SU-DHL-6 (cell line): Measurements from ENCODE around the gene ARHGAP6.

Source experiments
- H2AFZ ChIP-seq: fragments of 200-600 bp; sonication (generic); 2 replicates; pipeline ENCODE4 v1.6.1; 2014; ENCODE audit warnings: low read depth, mild to moderate bottlenecking, moderate library complexity, mixed read lengths, antibody characterized with exemption, low read length; ENCODE audit not compliant: severe bottlenecking
- H3F3A ChIP-seq: fragments of 200-600 bp; shearing (Covaris generic); 2 replicates; pipeline ENCODE4 v1.6.0; 2016; ENCODE audit warnings: antibody characterized with exemption, mild to moderate bottlenecking; ENCODE audit not compliant: insufficient read depth
- H3K27ac ChIP-seq: fragments of 200-600 bp; sonication (generic); 2 replicates; pipeline ENCODE4 v1.5.1; 2016; ENCODE audit warnings: low read depth, mild to moderate bottlenecking, low read length, moderate library complexity, mixed read lengths
- H3K27me3 ChIP-seq: fragments of 200-600 bp; sonication (generic), shearing (Covaris generic); 2 replicates; pipeline ENCODE4 v1.6.0; 2014; ENCODE audit warnings: mild to moderate bottlenecking, low read length
- H3K36me3 ChIP-seq: fragments of 200-600 bp; sonication (generic); 2 replicates; pipeline ENCODE4 v1.6.1; 2014; ENCODE audit warnings: mild to moderate bottlenecking, low read length, mixed read lengths
- H3K4me2 ChIP-seq: fragments of 300-600, 200-600 bp; shearing (Covaris generic), sonication (generic); 2 replicates; pipeline ENCODE4 v1.6.0; 2014; ENCODE audit warnings: low read length, low read depth, mild to moderate bottlenecking; ENCODE audit not compliant: poor library complexity, severe bottlenecking
- H3K4me3 ChIP-seq: fragments of 200-600 bp; sonication (generic); 2 replicates; pipeline ENCODE4 v1.5.1; 2014; ENCODE audit warnings: antibody characterized with exemption, low read length, mild to moderate bottlenecking, mixed read lengths; ENCODE audit not compliant: insufficient read depth, poor library complexity, severe bottlenecking
- H3K79me2 ChIP-seq: fragments of 200-600 bp; sonication (generic); 2 replicates; pipeline ENCODE4 v1.6.1; 2014; ENCODE audit warnings: mild to moderate bottlenecking, low read length, moderate library complexity; ENCODE audit not compliant: insufficient read depth
- H3K9ac ChIP-seq: fragments of 200-600 bp; sonication (generic); 2 replicates; pipeline ENCODE4 v1.7.0; 2014; ENCODE audit warnings: mild to moderate bottlenecking, low read length
- H3K9me2 ChIP-seq: fragments of 200-600 bp; sonication (generic); replicated peaks from 2 replicates; pipeline ENCODE4 v1.6.1; 2014; ENCODE audit warnings: low read length; ENCODE audit not compliant: insufficient read depth
- H3K9me3 ChIP-seq: fragments of 200-600 bp; sonication (generic); 2 replicates; pipeline ENCODE4 v1.6.1; 2014; ENCODE audit warnings: low read length, mixed read lengths; ENCODE audit not compliant: insufficient read depth
- H4K20me1 ChIP-seq: fragments of 200-600 bp; sonication (generic); 2 replicates; pipeline ENCODE4 v1.6.1; 2014; ENCODE audit warnings: low read depth, mild to moderate bottlenecking, antibody characterized with exemption, low read length, moderate library complexity, mixed read lengths
- CTCF ChIP-seq: fragments of 200-600 bp; sonication (generic); IDR thresholded peaks from one replicate; pipeline ENCODE4 v1.5.1; 2017; ENCODE audit warnings: antibody characterized with exemption, mild to moderate bottlenecking, low read length, moderate library complexity; ENCODE audit not compliant: insufficient read depth, poor library complexity, severe bottlenecking
- EZH2phosphoT487 ChIP-seq: fragments of 200-600 bp; sonication (generic), shearing (Covaris generic); conservative IDR thresholded peaks from 2 replicates; pipeline ENCODE4 v1.6.1; 2018; ENCODE audit warnings: mild to moderate bottlenecking, antibody characterized with exemption, low read length, moderate library complexity, mixed read lengths

The ARHGAP6 gene

GRCh38 chrX:11427453-11428071 is 238.2 kb downstream of the ARHGAP6 start:
- no peak for TF ChIP-seq CTCF
- TF ChIP-seq EZH2phosphoT487, result no peak
- no peaks in the 10 kb centered on the region for H3K79me2 ChIP-seq
- no peaks in the 10 kb centered on the region for H3K9me2 ChIP-seq
- H3K9ac ChIP-seq, result no peak overlapping the region
- H3K4me2 ChIP-seq, result no peak overlapping the region
- H4K20me1 ChIP-seq, result no peaks in the 10 kb centered on the region
- no peaks in the 10 kb centered on the region for H3F3A ChIP-seq
- H3K36me3 ChIP-seq, result no peaks in the 10 kb centered on the region
- no peaks in the 10 kb centered on the region for H3K27me3 ChIP-seq
- H3K27ac ChIP-seq, result no peak overlapping the region
- H3K4me3 ChIP-seq, result no peak overlapping the region
- H2AFZ ChIP-seq, result no peak overlapping the region
- H3K9me3 ChIP-seq, result no peaks in the 10 kb centered on the region

GRCh38 chrX:11426712-11427452 is 238.8 kb downstream of the ARHGAP6 start:
- H3K27me3 ChIP-seq, result no peaks in the 10 kb centered on the region
- H3K9me3 ChIP-seq, result no peaks in the 10 kb centered on the region
- no peaks in the 10 kb centered on the region for H4K20me1 ChIP-seq
- TF ChIP-seq CTCF, result no peak
- no peak overlapping the region for H3K27ac ChIP-seq
- H3K4me2 ChIP-seq, result no peak overlapping the region
- H3K9me2 ChIP-seq, result no peaks in the 10 kb centered on the region
- H3F3A ChIP-seq, result no peaks in the 10 kb centered on the region
- H3K79me2 ChIP-seq, result no peaks in the 10 kb centered on the region
- H3K9ac ChIP-seq, result no peak overlapping the region
- no peak overlapping the region for H2AFZ ChIP-seq
- no peaks in the 10 kb centered on the region for H3K36me3 ChIP-seq
- no peak overlapping the region for H3K4me3 ChIP-seq

GRCh38 chrX:11424903-11425674 is 240.6 kb downstream of the ARHGAP6 start:
- TF ChIP-seq CTCF (no peak), EZH2phosphoT487 (no peak)
- H3K9me2 ChIP-seq, result no peaks in the 10 kb centered on the region
- no peak overlapping the region for H3K4me2 ChIP-seq
- no peak overlapping the region for H3K9ac ChIP-seq
- H2AFZ ChIP-seq, result no peak overlapping the region
- H3F3A ChIP-seq, result no peaks in the 10 kb centered on the region
- no peaks in the 10 kb centered on the region for H3K79me2 ChIP-seq
- no peaks in the 10 kb centered on the region for H3K36me3 ChIP-seq
- H3K27ac ChIP-seq, result no peak overlapping the region
- no peak overlapping the region for H3K4me3 ChIP-seq
- H3K27me3 ChIP-seq, result no peaks in the 10 kb centered on the region
- H3K9me3 ChIP-seq, result no peaks in the 10 kb centered on the region
- H4K20me1 ChIP-seq, result no peaks in the 10 kb centered on the region
